ENCODE results near the gene EFCAB10. TPM values are rescaled to one million over a fixed set of nuclear protein-coding genes. Genes with fewer than 3 reads are reported as not detected.

Gene EFCAB10
- total and polyA plus RNA-seq, 2 of the 13 experiments (the other 11 are each of a cell fraction or from before 2014, with no cell fraction given), result 0.40 TPM; not detected in 1

DNA sequence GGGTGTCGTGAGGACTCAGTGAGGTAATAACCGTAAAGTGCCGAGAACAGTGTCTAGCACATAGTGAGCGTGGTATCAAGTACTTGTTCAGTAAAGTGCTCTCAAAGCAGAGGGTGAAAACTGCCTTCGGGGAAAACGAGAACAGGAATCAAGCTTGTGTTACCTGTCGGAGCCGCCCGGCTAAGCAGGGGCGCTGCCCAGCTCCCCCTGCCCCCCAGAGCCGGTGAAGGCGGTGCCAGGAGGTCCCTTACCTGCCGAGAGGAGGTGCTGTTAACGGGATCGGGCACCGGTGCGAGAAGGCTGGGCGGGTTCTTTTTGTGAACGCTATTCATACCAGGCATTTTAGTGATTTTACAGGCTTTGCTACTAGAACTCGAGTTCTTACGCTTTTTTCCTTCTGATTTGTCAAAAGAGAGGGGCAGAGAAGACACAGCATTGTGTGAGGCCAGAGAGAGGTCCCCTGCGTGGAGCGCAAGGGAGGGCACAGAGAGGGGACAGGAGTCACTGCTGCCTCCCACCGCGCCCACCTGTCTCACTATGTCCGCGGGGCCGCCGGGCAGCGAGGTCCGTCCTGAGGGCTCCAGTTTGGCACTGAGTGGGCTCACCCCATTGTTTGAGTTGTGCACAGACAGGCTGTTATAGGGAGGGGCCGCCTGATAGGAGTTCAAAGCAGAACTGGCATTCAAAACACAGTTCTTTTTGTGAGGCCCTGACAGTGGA is 32.5 kb upstream of the EFCAB10 start (continued):
- TF ChIP-seq ZNF484 (CRISPR knock-in tag; IDR thresholded peaks at IDR 0.05; ENCODE audit: borderline replicate concordance, low read depth) (no peak), SETDB1 (CRISPR knock-in tag; IDR thresholded peaks at IDR 0.05; ENCODE audit: borderline replicate concordance) (no peak), REPIN1 (CRISPR knock-in tag; IDR thresholded peaks at IDR 0.05; ENCODE audit: borderline replicate concordance, low read depth) (no peak), LRRFIP1 (CRISPR knock-in tag; conservative IDR thresholded peaks at IDR 0.05) (no peak), RORA (CRISPR knock-in tag; IDR thresholded peaks at IDR 0.05) (no peak)

DNA sequence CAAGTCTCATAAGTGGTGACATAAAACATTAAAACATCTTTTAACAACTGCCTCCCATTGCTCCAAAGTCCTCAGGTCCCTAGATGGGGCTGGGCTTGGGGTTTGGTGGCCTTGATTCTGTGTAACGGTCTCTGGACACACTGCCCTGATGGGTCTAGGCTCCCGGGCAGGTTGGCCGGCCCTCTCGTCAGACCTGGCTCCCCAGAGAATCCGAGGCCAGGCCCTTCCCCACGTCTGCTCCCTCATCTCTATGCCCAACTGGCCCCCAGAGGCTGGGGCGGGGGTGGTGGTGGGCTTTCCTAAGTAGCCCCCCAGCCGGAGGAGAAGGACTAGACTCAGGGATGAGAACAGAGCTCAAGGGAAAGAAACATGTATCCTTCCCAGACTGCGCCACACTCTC is 31.5 kb upstream of the EFCAB10 start:
- H3K36me3 ChIP-seq (replicated peaks in 1 of 2; ENCODE audit: control insufficient read depth in 1 of 2, insufficient read depth in 2 of 2, low read length in 2 of 2), result peaks cover 0 to 2% of the 10 kb centered on the region in 2 experiments; a peak in 1 of 5 replicates
- no peak overlapping the region for H3K4me3 ChIP-seq (replicated peaks in 1 of 3; ENCODE audit: insufficient read depth in 1 of 3, low read depth in 2 of 3, low read length in 3 of 3)
- H3K4me1 ChIP-seq (ENCODE audit: insufficient read depth, low read length), result no peaks in the 10 kb centered on the region
- ATAC-seq (no peak), DNase-seq (ENCODE audit: low spot score) (no peak), FAIRE-seq (no peak)
- no peak overlapping the region for H3K4me2 ChIP-seq (ENCODE audit: low read depth, low read length)
- ChIA-PET CTCF (ENCODE audit: low intra/inter-chr PET ratio, low total read pairs) (no interaction called here), POLR2A (no interaction called here)
- no peaks in the 10 kb centered on the region for H4K20me1 ChIP-seq (ENCODE audit: insufficient read depth, low read length)
- H3K9me3 ChIP-seq (ENCODE audit: low read length), result no peaks in the 10 kb centered on the region
- H3K27ac ChIP-seq (ENCODE audit: extremely low read length, insufficient read depth, low read length), result no peak overlapping the region
- H3K27me3 ChIP-seq (ENCODE audit: control insufficient read depth in 1 of 2, insufficient read depth in 2 of 2, low read length in 2 of 2), result no peaks in the 10 kb centered on the region
- H2AFZ ChIP-seq (ENCODE audit: low read length), result no peak overlapping the region
- BruUV-seq (replicated peaks), result no TSS peak
- H3K9ac ChIP-seq (ENCODE audit: insufficient read depth, low read depth, low read length), result no peak overlapping the region
- 83% methylated on average over 4 of the region's 9 CpGs for WGBS (ENCODE audit: low lambda C conversion rate)
- intact Hi-C loops (cut with micrococcal nuclease; ENCODE audit: unreplicated experiment) (no loop called here), in situ Hi-C loops (cut with HindIII; ENCODE audit: extremely low pct_ligation_motif_present, low pct_unique_long_range_greater_than_20kb) (no loop called here)
- no peaks in the 10 kb centered on the region for H3K79me2 ChIP-seq (ENCODE audit: insufficient read depth, low read length)
- TF ChIP-seq ZNF781 (CRISPR knock-in tag; IDR thresholded peaks at IDR 0.05; ENCODE audit: borderline replicate concordance, not compliant biosample characterization), result no peak
- TF ChIP-seq HINFP (CRISPR knock-in tag; IDR thresholded peaks at IDR 0.05; ENCODE audit: low read depth), result no peak
